Duodenal mucosa (tissue), 2 donors: ENCODE results near the gene KCNK5.

ENCODE experiments used
- H3K27ac ChIP-seq: one replicate; pipeline ENCODE4 v1.7.0; 2013; ENCODE audit warnings: low read depth, low read length
- H3K27me3 ChIP-seq, 2 donors: one replicate each; pipeline ENCODE4 v1.7.0; 2013; ENCODE audit warnings: low read length in 2 of 2, control low read depth in 1 of 2; ENCODE audit not compliant: insufficient read depth in 2 of 2, control insufficient read depth in 1 of 2
- H3K36me3 ChIP-seq, 2 donors: one replicate each; pipeline ENCODE4 v1.7.0; 2013; ENCODE audit warnings: low read length in 2 of 2, control low read depth in 1 of 2; ENCODE audit not compliant: insufficient read depth in 2 of 2, control insufficient read depth in 1 of 2
- H3K4me1 ChIP-seq, 2 donors: one replicate each; pipeline ENCODE4 v1.7.0; 2013; ENCODE audit warnings: low read length in 2 of 2, control low read depth in 1 of 2; ENCODE audit not compliant: insufficient read depth in 2 of 2, control insufficient read depth in 1 of 2
- H3K4me3 ChIP-seq, 2 donors: one replicate each; pipeline ENCODE4 v1.7.0; 2013; ENCODE audit warnings: low read length in 2 of 2, low read depth in 1 of 2
- H3K9ac ChIP-seq, 2 donors: one replicate each; pipeline ENCODE4 v1.7.0; 2013; ENCODE audit warnings: low read length in 2 of 2, low read depth in 1 of 2
- H3K9me3 ChIP-seq, 2 donors: one replicate each; pipeline ENCODE4 v1.7.0; 2013; ENCODE audit warnings: low read length in 2 of 2, control low read depth in 1 of 2; ENCODE audit not compliant: control insufficient read depth in 1 of 2

The KCNK5 gene

DNA sequence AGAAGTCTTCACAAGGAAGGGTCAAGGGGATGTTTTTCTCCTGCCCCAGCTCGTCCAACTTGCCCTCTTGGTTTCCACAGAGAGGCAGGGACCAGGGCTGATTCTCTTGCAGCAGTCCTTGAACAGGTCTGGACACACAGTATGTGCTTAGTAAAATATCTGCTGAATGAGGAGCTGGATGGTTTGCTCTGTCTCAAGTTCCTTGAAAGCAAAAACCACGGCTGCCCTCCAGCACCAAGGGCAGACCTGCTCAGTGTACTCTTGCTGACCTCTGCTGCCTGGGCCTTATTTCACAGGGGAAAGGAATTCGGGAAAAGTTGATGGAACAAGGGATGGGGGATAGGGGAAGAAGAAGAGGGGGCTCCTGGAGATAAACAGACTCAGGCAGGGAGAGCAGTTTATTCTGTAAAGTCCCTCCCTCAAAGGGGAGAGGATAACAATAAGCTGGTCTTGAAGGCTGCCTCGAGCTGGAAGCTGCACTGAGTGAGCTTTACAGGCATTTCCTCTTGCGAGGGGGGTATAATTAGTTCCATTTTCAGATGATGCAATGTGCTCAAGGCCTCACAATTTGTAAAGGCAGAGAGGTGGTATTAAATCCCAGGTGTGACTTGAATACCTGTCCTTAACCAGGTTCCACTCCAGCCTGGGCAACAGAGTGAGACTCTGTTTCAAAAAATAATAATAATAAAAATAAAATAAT lies 10.3 kb downstream of the KCNK5 start:
- Histone ChIP-seq H3K4me1 (peaks cover 84 to 85% of the 10 kb centered on the region in 2 donors), H3K9ac (peak overlapping the region; percentile 42 to 58), H3K27me3 (no peaks in the 10 kb centered on the region), H3K27ac (no peak overlapping the region), H3K4me3 (no peak overlapping the region), H3K9me3 (no peaks in the 10 kb centered on the region), H3K36me3 (peaks cover 0 to 20% of the 10 kb centered on the region in 2 donors)

DNA sequence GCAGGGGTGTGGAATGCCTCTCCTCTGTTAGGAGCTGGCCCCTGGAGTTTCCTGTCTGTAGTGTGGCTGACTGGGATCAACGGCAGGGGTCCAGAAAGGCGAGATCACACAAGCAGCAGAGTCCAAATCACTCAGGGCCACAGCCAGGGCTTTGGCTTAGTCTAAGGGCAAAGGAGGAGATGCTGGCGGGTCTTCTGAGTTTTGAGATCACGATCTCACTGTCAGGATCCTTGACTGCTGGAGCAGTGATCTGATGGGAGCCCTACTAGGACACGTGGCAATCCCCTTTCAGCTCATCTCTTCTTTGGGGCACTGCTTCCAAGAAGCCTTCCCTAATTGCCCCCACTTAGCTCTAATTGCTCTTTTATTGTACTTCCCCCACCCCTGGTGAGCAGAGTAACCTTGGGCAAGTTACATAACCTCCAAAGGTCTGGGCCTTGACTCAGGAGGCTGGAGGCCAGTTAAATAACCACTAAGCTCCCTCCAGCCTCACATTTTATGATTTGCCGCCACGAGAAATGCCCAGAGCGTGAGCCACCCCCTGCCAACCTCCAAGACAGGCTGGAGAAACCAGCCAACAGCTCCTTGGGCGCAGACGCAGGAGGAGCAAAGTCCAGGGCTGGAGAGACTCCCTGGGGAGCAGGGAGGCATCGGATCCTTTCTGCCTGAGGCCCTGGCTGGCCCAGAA lies 12.0 kb downstream of the KCNK5 start:
- H3K9me3 ChIP-seq = no peaks in the 10 kb centered on the region
- H3K27me3 ChIP-seq = no peaks in the 10 kb centered on the region
- H3K9ac ChIP-seq = peak overlapping the region; percentile 20 to 39
- peaks cover 73 to 75% of the 10 kb centered on the region in 2 donors for H3K4me1 ChIP-seq
- H3K4me3 ChIP-seq = no peak overlapping the region
- H3K27ac ChIP-seq = peak overlapping the region; percentile 46
- H3K36me3 ChIP-seq = peaks cover 2 to 24% of the 10 kb centered on the region in 2 donors

GRCh38 chr6:39215640-39216158 lies 13.6 kb downstream of the KCNK5 start:
- Histone ChIP-seq H3K4me1 (peaks cover 67 to 73% of the 10 kb centered on the region in 2 donors), H3K9me3 (no peaks in the 10 kb centered on the region), H3K36me3 (peaks cover 2 to 18% of the 10 kb centered on the region in 2 donors), H3K4me3 (no peak overlapping the region), H3K27me3 (no peaks in the 10 kb centered on the region), H3K27ac (no peak overlapping the region), H3K9ac (peak overlapping the region; percentile 4 to 35)

DNA sequence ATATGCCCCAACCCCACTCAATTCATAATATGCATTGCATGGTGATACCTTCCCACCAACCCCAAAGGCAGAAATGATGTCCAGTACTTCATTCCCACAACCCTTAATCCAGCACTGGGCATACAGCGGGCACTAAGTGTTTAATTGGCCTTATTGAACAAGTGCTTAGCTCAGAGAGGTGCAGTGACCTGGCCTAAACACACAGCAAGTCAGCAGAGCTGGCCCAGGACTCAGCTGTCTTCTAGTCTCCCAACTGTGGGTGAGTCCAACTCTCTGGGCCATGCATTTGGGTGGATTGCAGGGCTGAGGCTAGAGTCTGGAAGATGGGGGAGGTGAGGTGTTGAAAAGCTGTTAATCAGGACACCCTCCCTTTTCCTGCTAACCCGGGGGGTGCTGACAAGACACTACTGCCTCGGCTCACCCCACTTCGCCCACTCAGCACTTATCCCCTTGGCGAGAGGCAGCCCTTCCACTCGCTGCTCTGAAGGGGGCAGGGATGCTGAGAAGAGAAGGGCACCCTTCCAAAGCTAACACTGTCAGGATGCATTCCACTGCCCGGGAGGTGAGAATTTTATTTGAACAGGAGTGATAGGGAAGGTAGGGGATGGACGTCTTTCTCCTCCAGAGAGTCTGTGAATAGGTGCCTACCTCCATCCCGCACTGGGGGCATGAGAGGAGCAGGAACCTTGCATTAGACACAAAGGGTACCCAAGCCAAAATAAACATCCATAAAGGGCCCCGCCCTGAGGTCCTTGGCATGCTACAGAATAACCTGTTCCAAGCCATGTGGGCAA lies 14.2 kb downstream of the KCNK5 start:
- no peak overlapping the region for H3K27ac ChIP-seq
- no peaks in the 10 kb centered on the region for H3K9me3 ChIP-seq
- H3K9ac ChIP-seq = peak overlapping the region; percentile 30 to 35
- no peaks in the 10 kb centered on the region for H3K27me3 ChIP-seq
- H3K36me3 ChIP-seq = peaks cover 2 to 14% of the 10 kb centered on the region in 2 donors
- H3K4me3 ChIP-seq = no peak overlapping the region
- peaks cover 67 to 73% of the 10 kb centered on the region in 2 donors for H3K4me1 ChIP-seq

- H3K9ac ChIP-seq = peak overlapping the region in 1 of 2 donors; percentile 30
- H3K36me3 ChIP-seq = peaks cover 2 to 14% of the 10 kb centered on the region in 2 donors
- no peaks in the 10 kb centered on the region for H3K9me3 ChIP-seq
- no peak overlapping the region for H3K4me3 ChIP-seq
- peak overlapping the region; percentile 0 for H3K27ac ChIP-seq
- no peaks in the 10 kb centered on the region for H3K27me3 ChIP-seq
- peaks cover 68 to 73% of the 10 kb centered on the region in 2 donors for H3K4me1 ChIP-seq
Measured at GRCh38 chr6:39214120-39214813, 15.0 kb downstream of the KCNK5 start.

- peaks cover 68 to 73% of the 10 kb centered on the region in 2 donors for H3K4me1 ChIP-seq
Measured at GRCh38 chr6:39213195-39213920, 15.9 kb downstream of the KCNK5 start.

DNA sequence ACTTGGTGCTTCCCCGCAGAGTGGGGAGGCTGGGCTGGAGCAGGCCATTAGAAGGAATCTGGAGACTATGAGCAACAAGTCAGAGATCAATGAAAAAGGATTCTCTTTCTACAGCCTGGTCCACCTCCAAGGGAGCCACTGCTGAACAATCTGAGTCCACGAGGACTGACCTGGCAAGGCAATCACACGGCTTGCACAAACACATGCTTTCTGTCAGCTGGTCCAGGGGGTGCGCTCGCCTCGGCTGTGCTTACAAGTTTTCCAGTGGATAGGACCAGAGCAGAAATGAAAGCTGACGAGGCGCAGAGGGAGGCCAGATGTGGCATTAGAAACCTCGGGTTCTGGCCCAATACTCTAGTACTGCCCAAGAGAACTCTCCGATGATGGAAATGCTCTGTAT lies 18.1 kb downstream of the KCNK5 start:
- H3K27ac ChIP-seq = no peak overlapping the region
- no peaks in the 10 kb centered on the region for H3K27me3 ChIP-seq
- H3K4me1 ChIP-seq = peaks cover 72 to 74% of the 10 kb centered on the region in 2 donors
- H3K4me3 ChIP-seq = no peak overlapping the region
- H3K9me3 ChIP-seq = no peaks in the 10 kb centered on the region
- H3K9ac ChIP-seq = no peak overlapping the region
- H3K36me3 ChIP-seq = peaks cover 2 to 16% of the 10 kb centered on the region in 2 donors

More at GRCh38 chr6:39213195-39213920, 15.9 kb downstream of the KCNK5 start:
- peaks cover 2 to 14% of the 10 kb centered on the region in 2 donors for H3K36me3 ChIP-seq
- H3K9ac ChIP-seq = no peak overlapping the region
- no peak overlapping the region for H3K4me3 ChIP-seq
- H3K9me3 ChIP-seq = no peaks in the 10 kb centered on the region
- H3K27ac ChIP-seq = no peak overlapping the region
- H3K27me3 ChIP-seq = no peaks in the 10 kb centered on the region

- H3K36me3 ChIP-seq = peaks cover 2 to 15% of the 10 kb centered on the region in 2 donors
Measured at GRCh38 chr6:39210450-39210849, 18.8 kb downstream of the KCNK5 start.

DNA sequence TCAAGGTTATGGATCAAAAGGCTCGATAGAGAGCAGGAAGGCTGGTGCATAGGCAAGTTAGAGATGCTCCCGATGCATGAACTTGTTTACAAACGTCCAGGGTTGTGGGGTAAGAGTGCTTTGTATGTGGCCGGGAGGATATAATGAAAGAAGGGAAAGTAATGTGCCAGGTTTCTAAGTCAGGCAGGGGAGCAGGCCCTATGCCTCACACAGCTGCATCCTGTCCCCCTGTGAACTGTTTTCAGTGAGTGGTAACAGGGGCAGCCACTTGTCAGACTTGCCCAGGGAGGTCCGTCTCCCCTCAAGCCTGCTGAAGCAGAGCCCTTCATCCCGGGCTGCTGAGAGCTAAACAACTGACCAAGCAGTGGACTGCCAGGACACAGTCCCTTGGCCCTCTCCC lies 19.4 kb downstream of the KCNK5 start:
- Histone ChIP-seq H3K27ac (no peak overlapping the region), H3K9ac (peak overlapping the region in 1 of 2 donors; percentile 13), H3K9me3 (no peaks in the 10 kb centered on the region), H3K4me1 (peaks cover 74 to 75% of the 10 kb centered on the region in 2 donors), H3K36me3 (peaks cover 2 to 15% of the 10 kb centered on the region in 2 donors), H3K4me3 (no peak overlapping the region), H3K27me3 (no peaks in the 10 kb centered on the region)

More at GRCh38 chr6:39210450-39210849, 18.8 kb downstream of the KCNK5 start:
- Histone ChIP-seq H3K27ac (no peak overlapping the region), H3K4me3 (no peak overlapping the region), H3K9me3 (no peaks in the 10 kb centered on the region), H3K27me3 (no peaks in the 10 kb centered on the region), H3K4me1 (peaks cover 74 to 75% of the 10 kb centered on the region in 2 donors), H3K9ac (no peak overlapping the region)
